Measurements from ENCODE around the gene SCG2.

The SCG2 gene

GRCh38 chr2:223590964-223591363 is 11.2 kb downstream of the SCG2 start:
- H3K36me3 ChIP-seq (ENCODE audit: control insufficient read depth, insufficient read depth, low read length): no peaks in the 10 kb centered on the region
- no peak overlapping the region for H3K9ac ChIP-seq (ENCODE audit: low read depth, low read length)
- H3K27me3 ChIP-seq (ENCODE audit: control insufficient read depth, insufficient read depth, low read length): peaks cover 2% of the 10 kb centered on the region
- no peaks in the 10 kb centered on the region for H3K4me1 ChIP-seq (ENCODE audit: control insufficient read depth, insufficient read depth, low read length)
- H3K4me3 ChIP-seq (ENCODE audit: low read depth, low read length): no peak overlapping the region
- no peaks in the 10 kb centered on the region for H3K9me3 ChIP-seq (ENCODE audit: control insufficient read depth, insufficient read depth, low read length)

GRCh38 chr2:223589901-223590300 is 12.3 kb downstream of the SCG2 start:
- no peaks in the 10 kb centered on the region for H3K4me1 ChIP-seq (ENCODE audit: control insufficient read depth, insufficient read depth, low read length)
- H3K27me3 ChIP-seq (ENCODE audit: control insufficient read depth, insufficient read depth, low read length): peaks cover 2% of the 10 kb centered on the region
- no peak overlapping the region for H3K9ac ChIP-seq (ENCODE audit: low read depth, low read length)
- no peak overlapping the region for H3K4me3 ChIP-seq (ENCODE audit: low read depth, low read length)
- no peaks in the 10 kb centered on the region for H3K9me3 ChIP-seq (ENCODE audit: control insufficient read depth, insufficient read depth, low read length)
- H3K36me3 ChIP-seq (ENCODE audit: control insufficient read depth, insufficient read depth, low read length): no peaks in the 10 kb centered on the region

GRCh38 chr2:223588251-223588650 is 13.9 kb downstream of the SCG2 start:
- H3K9ac ChIP-seq (ENCODE audit: low read depth, low read length): no peak overlapping the region
- no peaks in the 10 kb centered on the region for H3K36me3 ChIP-seq (ENCODE audit: control insufficient read depth, insufficient read depth, low read length)
- peaks cover 2% of the 10 kb centered on the region for H3K27me3 ChIP-seq (ENCODE audit: control insufficient read depth, insufficient read depth, low read length)
- H3K9me3 ChIP-seq (ENCODE audit: control insufficient read depth, insufficient read depth, low read length): no peaks in the 10 kb centered on the region
- no peaks in the 10 kb centered on the region for H3K4me1 ChIP-seq (ENCODE audit: control insufficient read depth, insufficient read depth, low read length)
- no peak overlapping the region for H3K4me3 ChIP-seq (ENCODE audit: low read depth, low read length)

- H3K9ac ChIP-seq (ENCODE audit: low read depth, low read length): no peak overlapping the region
- no peaks in the 10 kb centered on the region for H3K9me3 ChIP-seq (ENCODE audit: control insufficient read depth, insufficient read depth, low read length)
- H3K36me3 ChIP-seq (ENCODE audit: control insufficient read depth, insufficient read depth, low read length): no peaks in the 10 kb centered on the region
- H3K4me3 ChIP-seq (ENCODE audit: low read depth, low read length): no peak overlapping the region
- no peaks in the 10 kb centered on the region for H3K4me1 ChIP-seq (ENCODE audit: control insufficient read depth, insufficient read depth, low read length)
- peaks cover 2% of the 10 kb centered on the region for H3K27me3 ChIP-seq (ENCODE audit: control insufficient read depth, insufficient read depth, low read length)
These were observed 14.9 kb downstream of the SCG2 start for GRCh38 chr2:223587301-223587700.

- H3K36me3 ChIP-seq (ENCODE audit: control insufficient read depth, insufficient read depth, low read length): no peaks in the 10 kb centered on the region
- H3K9me3 ChIP-seq (ENCODE audit: control insufficient read depth, insufficient read depth, low read length): no peaks in the 10 kb centered on the region
- peaks cover 2% of the 10 kb centered on the region for H3K27me3 ChIP-seq (ENCODE audit: control insufficient read depth, insufficient read depth, low read length)
- no peak overlapping the region for H3K9ac ChIP-seq (ENCODE audit: low read depth, low read length)
- H3K4me3 ChIP-seq (ENCODE audit: low read depth, low read length): no peak overlapping the region
- H3K4me1 ChIP-seq (ENCODE audit: control insufficient read depth, insufficient read depth, low read length): no peaks in the 10 kb centered on the region
These were observed 15.9 kb downstream of the SCG2 start for GRCh38 chr2:223586261-223586660.

GRCh38 chr2:223585666-223586065 is 16.5 kb downstream of the SCG2 start:
- H3K36me3 ChIP-seq (ENCODE audit: control insufficient read depth, insufficient read depth, low read length): no peaks in the 10 kb centered on the region
- H3K27me3 ChIP-seq (ENCODE audit: control insufficient read depth, insufficient read depth, low read length): no peaks in the 10 kb centered on the region
- no peaks in the 10 kb centered on the region for H3K4me1 ChIP-seq (ENCODE audit: control insufficient read depth, insufficient read depth, low read length)
- H3K9me3 ChIP-seq (ENCODE audit: control insufficient read depth, insufficient read depth, low read length): no peaks in the 10 kb centered on the region
- no peak overlapping the region for H3K9ac ChIP-seq (ENCODE audit: low read depth, low read length)
- no peak overlapping the region for H3K4me3 ChIP-seq (ENCODE audit: low read depth, low read length)

GRCh38 chr2:223582001-223582400 is 20.2 kb downstream of the SCG2 start:
- Histone ChIP-seq H3K9ac (ENCODE audit: low read depth, low read length) (no peak overlapping the region), H3K27me3 (ENCODE audit: control insufficient read depth, insufficient read depth, low read length) (no peaks in the 10 kb centered on the region), H3K4me3 (ENCODE audit: low read depth, low read length) (no peak overlapping the region), H3K36me3 (ENCODE audit: control insufficient read depth, insufficient read depth, low read length) (no peaks in the 10 kb centered on the region), H3K9me3 (ENCODE audit: control insufficient read depth, insufficient read depth, low read length) (no peaks in the 10 kb centered on the region), H3K4me1 (ENCODE audit: control insufficient read depth, insufficient read depth, low read length) (no peaks in the 10 kb centered on the region)

- Histone ChIP-seq H3K36me3 (ENCODE audit: control insufficient read depth, insufficient read depth, low read length) (no peaks in the 10 kb centered on the region), H3K4me1 (ENCODE audit: control insufficient read depth, insufficient read depth, low read length) (no peaks in the 10 kb centered on the region), H3K9ac (ENCODE audit: low read depth, low read length) (no peak overlapping the region), H3K9me3 (ENCODE audit: control insufficient read depth, insufficient read depth, low read length) (no peaks in the 10 kb centered on the region), H3K27me3 (ENCODE audit: control insufficient read depth, insufficient read depth, low read length) (no peaks in the 10 kb centered on the region), H3K4me3 (ENCODE audit: low read depth, low read length) (no peak overlapping the region)
These were observed 21.2 kb downstream of the SCG2 start for GRCh38 chr2:223580951-223581350.

GRCh38 chr2:223578846-223579245 is 23.3 kb downstream of the SCG2 start:
- no peaks in the 10 kb centered on the region for H3K4me1 ChIP-seq (ENCODE audit: control insufficient read depth, insufficient read depth, low read length)
- H3K36me3 ChIP-seq (ENCODE audit: control insufficient read depth, insufficient read depth, low read length): no peaks in the 10 kb centered on the region
- no peak overlapping the region for H3K9ac ChIP-seq (ENCODE audit: low read depth, low read length)
- H3K27me3 ChIP-seq (ENCODE audit: control insufficient read depth, insufficient read depth, low read length): no peaks in the 10 kb centered on the region
- H3K9me3 ChIP-seq (ENCODE audit: control insufficient read depth, insufficient read depth, low read length): no peaks in the 10 kb centered on the region
- no peak overlapping the region for H3K4me3 ChIP-seq (ENCODE audit: low read depth, low read length)

- H3K9me3 ChIP-seq (ENCODE audit: control insufficient read depth, insufficient read depth, low read length): no peaks in the 10 kb centered on the region
- H3K36me3 ChIP-seq (ENCODE audit: control insufficient read depth, insufficient read depth, low read length): no peaks in the 10 kb centered on the region
- no peak overlapping the region for H3K4me3 ChIP-seq (ENCODE audit: low read depth, low read length)
- H3K4me1 ChIP-seq (ENCODE audit: control insufficient read depth, insufficient read depth, low read length): no peaks in the 10 kb centered on the region
- H3K9ac ChIP-seq (ENCODE audit: low read depth, low read length): no peak overlapping the region
- H3K27me3 ChIP-seq (ENCODE audit: control insufficient read depth, insufficient read depth, low read length): no peaks in the 10 kb centered on the region
These were observed 25.3 kb downstream of the SCG2 start for GRCh38 chr2:223576873-223577272.

GRCh38 chr2:223570784-223571183 is 31.4 kb downstream of the SCG2 start:
- H3K36me3 ChIP-seq (ENCODE audit: control insufficient read depth, insufficient read depth, low read length): no peaks in the 10 kb centered on the region

GRCh38 chr2:223566396-223566795 is 35.8 kb downstream of the SCG2 start:
- Histone ChIP-seq H3K27me3 (ENCODE audit: control insufficient read depth, insufficient read depth, low read length) (no peaks in the 10 kb centered on the region), H3K4me1 (ENCODE audit: control insufficient read depth, insufficient read depth, low read length) (no peaks in the 10 kb centered on the region), H3K9ac (ENCODE audit: low read depth, low read length) (no peak overlapping the region), H3K4me3 (ENCODE audit: low read depth, low read length) (no peak overlapping the region), H3K9me3 (ENCODE audit: control insufficient read depth, insufficient read depth, low read length) (no peaks in the 10 kb centered on the region), H3K36me3 (ENCODE audit: control insufficient read depth, insufficient read depth, low read length) (no peaks in the 10 kb centered on the region)

More at GRCh38 chr2:223570784-223571183, 31.4 kb downstream of the SCG2 start:
- Histone ChIP-seq H3K9me3 (ENCODE audit: control insufficient read depth, insufficient read depth, low read length) (no peaks in the 10 kb centered on the region), H3K4me1 (ENCODE audit: control insufficient read depth, insufficient read depth, low read length) (no peaks in the 10 kb centered on the region), H3K4me3 (ENCODE audit: low read depth, low read length) (no peak overlapping the region), H3K27me3 (ENCODE audit: control insufficient read depth, insufficient read depth, low read length) (no peaks in the 10 kb centered on the region), H3K9ac (ENCODE audit: low read depth, low read length) (no peak overlapping the region)

- Histone ChIP-seq H3K9ac (ENCODE audit: low read depth, low read length) (no peak overlapping the region), H3K4me1 (ENCODE audit: control insufficient read depth, insufficient read depth, low read length) (no peaks in the 10 kb centered on the region), H3K4me3 (ENCODE audit: low read depth, low read length) (no peak overlapping the region), H3K36me3 (ENCODE audit: control insufficient read depth, insufficient read depth, low read length) (no peaks in the 10 kb centered on the region), H3K9me3 (ENCODE audit: control insufficient read depth, insufficient read depth, low read length) (no peaks in the 10 kb centered on the region), H3K27me3 (ENCODE audit: control insufficient read depth, insufficient read depth, low read length) (no peaks in the 10 kb centered on the region)
These were observed 38.7 kb downstream of the SCG2 start for GRCh38 chr2:223563462-223563861.
